Osteocyte (in vitro differentiated cells): ENCODE measurements around the gene HOXB8. TPM values are rescaled to one million over a fixed set of nuclear protein-coding genes. Genes with fewer than 3 reads are reported as not detected.

ENCODE experiments used
- DNase-seq: peaks from one replicate; pipeline ENCODE4 v3.0.0; 2021; ENCODE audit warnings: mixed read lengths; ENCODE audit not compliant: unreplicated experiment; ENCODE audit errors: extremely low spot score
- H3K27ac Mint-ChIP-seq: one replicate; pipeline ENCODE4 v1.8.0; 2021; ENCODE audit warnings: mild to moderate bottlenecking, mixed read lengths; ENCODE audit not compliant: unreplicated experiment
- H3K27me3 Mint-ChIP-seq: one replicate; pipeline ENCODE4 v1.8.0; 2021; ENCODE audit warnings: mixed read lengths; ENCODE audit not compliant: unreplicated experiment
- H3K36me3 Mint-ChIP-seq: one replicate; pipeline ENCODE4 v1.8.0; 2021; ENCODE audit warnings: mixed read lengths; ENCODE audit not compliant: unreplicated experiment
- H3K4me1 Mint-ChIP-seq: one replicate; pipeline ENCODE4 v1.8.0; 2021; ENCODE audit warnings: mixed read lengths; ENCODE audit not compliant: unreplicated experiment
- H3K4me3 Mint-ChIP-seq: one replicate; pipeline ENCODE4 v1.8.0; 2021; ENCODE audit warnings: mild to moderate bottlenecking, moderate library complexity, mixed read lengths; ENCODE audit not compliant: unreplicated experiment
- H3K9me3 Mint-ChIP-seq: one replicate; pipeline ENCODE4 v1.8.0; 2021; ENCODE audit warnings: mixed read lengths; ENCODE audit not compliant: unreplicated experiment
- total RNA-seq: library from RNA; stranded (reverse); gene quantifications from 2 replicates; pipeline ENCODE4 v1.2.1, GENCODE V29; 2021
- TF ChIP-seq, protein P1 (sequence below): fragments of 200-600 bp; sonication (generic); IDR thresholded peaks from 2 replicates; pipeline ENCODE4 v1.5.0; 2021; ENCODE audit warnings: antibody characterized with exemption, mild to moderate bottlenecking, moderate library complexity

The HOXB8 gene
- total RNA-seq, 1 donor from 2014 or later, result not detected

DNA sequence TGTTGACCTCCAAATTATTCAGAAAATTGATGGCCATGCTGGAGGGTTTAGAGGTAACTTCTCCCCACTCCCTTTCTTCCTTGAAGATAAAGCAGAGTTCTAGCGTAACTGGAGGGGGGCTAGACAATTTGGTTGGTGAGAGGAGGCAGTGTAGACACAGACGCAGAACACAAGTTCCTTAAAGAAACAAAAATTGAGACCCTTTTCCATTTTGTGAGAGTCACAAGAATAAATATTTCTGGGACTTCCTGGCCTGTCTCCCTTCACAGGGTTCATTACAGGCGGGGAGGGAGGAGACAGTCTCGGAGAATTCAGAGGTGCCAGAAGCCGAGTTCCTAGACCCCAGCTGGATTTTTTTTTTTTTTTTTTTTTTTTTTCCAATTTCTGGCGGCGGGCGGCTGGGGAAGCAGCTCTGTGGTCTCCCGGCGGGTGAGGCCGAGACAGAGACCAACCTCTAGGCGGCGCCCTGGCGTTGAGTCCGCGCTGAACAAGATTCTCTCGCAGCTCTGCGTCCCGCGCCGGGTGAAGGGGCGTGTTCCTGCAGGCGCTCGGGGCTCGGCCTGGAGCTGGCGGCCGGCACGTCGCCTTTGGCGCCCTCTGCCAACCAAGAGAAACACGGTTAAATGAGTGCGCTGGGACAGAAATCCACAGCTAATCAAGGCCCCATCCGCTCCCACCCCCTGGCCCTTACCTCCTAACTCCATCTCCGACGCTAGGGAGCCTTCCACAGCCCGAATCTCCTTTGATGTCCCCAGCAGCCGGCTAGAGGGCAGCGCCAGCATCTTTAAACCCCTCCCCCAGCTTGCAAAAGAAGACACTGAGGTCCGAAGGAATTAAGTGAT lies 21.3 kb upstream of the HOXB8 start:
- Mint-ChIP-seq H3K36me3 (no peaks in the 10 kb centered on the region), H3K9me3 (no peaks in the 10 kb centered on the region), H3K4me3 (no peak overlapping the region)

GRCh38 chr17:48634493-48635208 lies 19.6 kb upstream of the HOXB8 start:
- no peak for DNase-seq
- TF ChIP-seq, protein P1, sequence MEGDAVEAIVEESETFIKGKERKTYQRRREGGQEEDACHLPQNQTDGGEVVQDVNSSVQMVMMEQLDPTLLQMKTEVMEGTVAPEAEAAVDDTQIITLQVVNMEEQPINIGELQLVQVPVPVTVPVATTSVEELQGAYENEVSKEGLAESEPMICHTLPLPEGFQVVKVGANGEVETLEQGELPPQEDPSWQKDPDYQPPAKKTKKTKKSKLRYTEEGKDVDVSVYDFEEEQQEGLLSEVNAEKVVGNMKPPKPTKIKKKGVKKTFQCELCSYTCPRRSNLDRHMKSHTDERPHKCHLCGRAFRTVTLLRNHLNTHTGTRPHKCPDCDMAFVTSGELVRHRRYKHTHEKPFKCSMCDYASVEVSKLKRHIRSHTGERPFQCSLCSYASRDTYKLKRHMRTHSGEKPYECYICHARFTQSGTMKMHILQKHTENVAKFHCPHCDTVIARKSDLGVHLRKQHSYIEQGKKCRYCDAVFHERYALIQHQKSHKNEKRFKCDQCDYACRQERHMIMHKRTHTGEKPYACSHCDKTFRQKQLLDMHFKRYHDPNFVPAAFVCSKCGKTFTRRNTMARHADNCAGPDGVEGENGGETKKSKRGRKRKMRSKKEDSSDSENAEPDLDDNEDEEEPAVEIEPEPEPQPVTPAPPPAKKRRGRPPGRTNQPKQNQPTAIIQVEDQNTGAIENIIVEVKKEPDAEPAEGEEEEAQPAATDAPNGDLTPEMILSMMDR, result no peak
- H3K27ac Mint-ChIP-seq, result no peak overlapping the region

More for the DNA sequence above, 21.3 kb upstream of the HOXB8 start:
- no peak for DNase-seq
- no peak overlapping the region for H3K27ac Mint-ChIP-seq
- TF ChIP-seq, protein P1, result peak; percentile 41
- H3K27me3 Mint-ChIP-seq, result peaks cover 96% of the 10 kb centered on the region
- no peaks in the 10 kb centered on the region for H3K4me1 Mint-ChIP-seq

DNA sequence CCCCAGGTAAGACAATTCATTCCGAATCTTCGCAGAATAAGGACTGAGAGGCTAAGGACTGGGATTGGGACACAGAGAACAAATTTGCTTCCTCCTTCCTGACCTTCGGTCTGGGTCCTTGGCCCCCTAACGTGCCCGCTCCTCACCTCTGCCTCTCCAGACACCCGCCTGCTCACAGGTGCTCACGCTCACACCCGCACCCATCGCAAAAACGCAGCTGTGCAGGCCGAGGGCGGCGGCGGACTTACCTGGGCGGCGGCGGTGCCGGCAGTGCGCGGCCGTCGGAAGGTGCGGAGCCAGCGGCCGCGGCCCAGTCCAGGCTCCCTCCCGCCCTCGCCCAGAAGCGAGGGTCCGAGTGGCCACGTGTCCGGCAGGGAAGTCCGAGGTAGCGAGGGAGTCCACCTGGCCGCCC lies 18.2 kb upstream of the HOXB8 start:
- Mint-ChIP-seq H3K4me1 (no peaks in the 10 kb centered on the region), H3K36me3 (no peaks in the 10 kb centered on the region), H3K27me3 (peaks cover 97% of the 10 kb centered on the region), H3K4me3 (no peak overlapping the region), H3K27ac (no peak overlapping the region), H3K9me3 (no peaks in the 10 kb centered on the region)
- TF ChIP-seq, protein P1, result no peak
- no peak for DNase-seq

More at GRCh38 chr17:48634493-48635208, 19.6 kb upstream of the HOXB8 start:
- no peaks in the 10 kb centered on the region for H3K4me1 Mint-ChIP-seq
- peaks cover 97% of the 10 kb centered on the region for H3K27me3 Mint-ChIP-seq
- H3K4me3 Mint-ChIP-seq, result no peak overlapping the region
- no peaks in the 10 kb centered on the region for H3K9me3 Mint-ChIP-seq
- H3K36me3 Mint-ChIP-seq, result no peaks in the 10 kb centered on the region

- Mint-ChIP-seq H3K27me3 (peaks cover 97% of the 10 kb centered on the region), H3K36me3 (no peaks in the 10 kb centered on the region), H3K4me1 (no peaks in the 10 kb centered on the region), H3K4me3 (no peak overlapping the region), H3K9me3 (no peaks in the 10 kb centered on the region), H3K27ac (no peak overlapping the region)
- DNase-seq, result no peak
- TF ChIP-seq, protein P1, result no peak
These were observed 17.6 kb upstream of the HOXB8 start for GRCh38 chr17:48632579-48633265.
